GM12872 (cell line): ENCODE measurements around the gene UGT1A6.

ENCODE experiments used
- TF ChIP-seq, protein P1 (sequence below): IDR thresholded peaks from 3 replicates; pipeline ENCODE4 v1.5.1; 2011; ENCODE audit warnings: low read depth, mild to moderate bottlenecking, low read length, moderate library complexity; ENCODE audit not compliant: insufficient read depth

Gene UGT1A6

DNA sequence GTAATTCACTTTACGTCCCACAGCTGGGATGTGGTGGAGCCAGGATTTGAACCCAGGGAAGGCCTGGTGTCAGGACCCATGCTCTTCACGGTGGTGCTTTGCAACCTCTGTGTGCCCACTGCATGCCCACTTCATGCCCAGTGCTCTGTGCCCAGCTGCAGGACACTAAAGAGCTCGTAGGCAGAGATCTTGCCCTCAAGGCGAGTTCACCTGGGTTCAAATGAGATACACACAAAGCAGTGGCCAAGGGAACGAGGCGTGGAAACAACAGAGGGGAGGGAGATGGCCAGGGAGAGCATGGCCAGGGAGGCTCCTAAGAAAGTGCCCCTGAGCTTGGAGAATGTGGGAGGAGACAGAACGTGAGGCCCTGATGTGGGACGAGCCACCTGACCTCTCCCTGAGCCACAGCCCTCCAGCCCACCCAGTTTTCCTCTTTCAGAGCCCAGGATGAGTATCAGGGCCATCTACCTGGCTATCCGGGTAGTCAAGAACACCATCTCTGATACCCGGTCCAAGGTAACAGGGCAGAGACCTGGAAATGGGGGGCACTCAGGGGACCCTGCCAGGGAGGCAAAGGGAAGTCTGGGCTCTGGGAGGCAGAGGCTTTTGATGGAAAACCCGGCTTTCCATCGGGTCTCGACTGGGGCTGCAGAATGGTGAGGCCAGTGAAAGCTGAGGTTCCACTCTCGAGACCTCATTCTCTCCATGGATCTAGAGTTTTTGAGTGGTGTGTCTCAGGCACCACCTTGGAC, 105.8 kb downstream of the UGT1A6 start:
- TF ChIP-seq, protein P1, sequence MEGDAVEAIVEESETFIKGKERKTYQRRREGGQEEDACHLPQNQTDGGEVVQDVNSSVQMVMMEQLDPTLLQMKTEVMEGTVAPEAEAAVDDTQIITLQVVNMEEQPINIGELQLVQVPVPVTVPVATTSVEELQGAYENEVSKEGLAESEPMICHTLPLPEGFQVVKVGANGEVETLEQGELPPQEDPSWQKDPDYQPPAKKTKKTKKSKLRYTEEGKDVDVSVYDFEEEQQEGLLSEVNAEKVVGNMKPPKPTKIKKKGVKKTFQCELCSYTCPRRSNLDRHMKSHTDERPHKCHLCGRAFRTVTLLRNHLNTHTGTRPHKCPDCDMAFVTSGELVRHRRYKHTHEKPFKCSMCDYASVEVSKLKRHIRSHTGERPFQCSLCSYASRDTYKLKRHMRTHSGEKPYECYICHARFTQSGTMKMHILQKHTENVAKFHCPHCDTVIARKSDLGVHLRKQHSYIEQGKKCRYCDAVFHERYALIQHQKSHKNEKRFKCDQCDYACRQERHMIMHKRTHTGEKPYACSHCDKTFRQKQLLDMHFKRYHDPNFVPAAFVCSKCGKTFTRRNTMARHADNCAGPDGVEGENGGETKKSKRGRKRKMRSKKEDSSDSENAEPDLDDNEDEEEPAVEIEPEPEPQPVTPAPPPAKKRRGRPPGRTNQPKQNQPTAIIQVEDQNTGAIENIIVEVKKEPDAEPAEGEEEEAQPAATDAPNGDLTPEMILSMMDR = no peak

DNA sequence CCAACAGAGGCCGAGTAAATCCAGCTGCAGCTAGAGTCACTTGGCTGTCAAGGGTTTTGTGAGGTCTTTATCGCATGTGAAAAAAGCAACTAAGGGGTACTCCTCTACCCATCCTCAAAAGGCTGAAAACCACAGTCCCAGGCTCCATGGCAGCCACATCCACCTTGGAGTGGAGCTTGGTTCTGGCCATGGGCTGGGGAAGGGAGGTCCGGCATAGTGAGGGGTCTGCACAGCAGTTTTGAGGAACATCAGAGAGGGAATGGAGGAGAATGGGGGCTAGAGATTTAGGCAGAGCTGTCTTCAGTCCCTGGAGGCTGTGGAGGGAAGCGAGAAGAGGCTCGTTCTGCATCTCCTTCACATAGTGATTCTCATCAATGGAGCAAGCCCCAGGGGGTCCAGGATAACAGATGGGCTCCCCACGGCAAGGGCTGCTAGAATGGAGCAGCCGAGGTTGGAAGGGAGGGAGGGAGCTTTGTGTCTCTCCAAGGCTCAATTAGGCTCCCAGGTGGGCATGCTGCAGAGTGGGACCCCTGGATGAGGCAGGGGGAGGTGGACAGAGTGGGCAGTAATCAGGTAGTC, 106.5 kb downstream of the UGT1A6 start:
- TF ChIP-seq, protein P1 = no peak

DNA sequence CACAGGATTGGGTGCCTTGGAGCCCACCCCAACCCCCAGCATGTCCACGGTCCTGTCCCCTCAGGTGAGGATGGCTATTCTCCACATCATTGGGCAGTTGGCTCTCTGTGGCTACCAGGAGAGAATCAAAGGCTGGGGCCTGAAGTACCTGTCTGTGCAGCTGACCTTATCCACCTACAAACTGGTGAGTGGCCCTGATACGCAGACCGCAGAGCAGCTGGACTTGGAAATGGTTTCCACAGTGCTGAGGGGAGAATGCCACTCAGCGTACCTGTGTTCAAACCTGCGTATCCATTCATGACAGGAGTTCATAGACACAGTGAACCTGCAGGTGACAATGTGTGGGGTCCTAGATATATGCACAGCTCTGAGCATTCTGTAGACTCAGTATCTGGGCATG, 107.0 kb downstream of the UGT1A6 start:
- TF ChIP-seq, protein P1 = no peak

GRCh38 chr2:233800208-233800607, 107.5 kb downstream of the UGT1A6 start:
- TF ChIP-seq, protein P1 = no peak

DNA sequence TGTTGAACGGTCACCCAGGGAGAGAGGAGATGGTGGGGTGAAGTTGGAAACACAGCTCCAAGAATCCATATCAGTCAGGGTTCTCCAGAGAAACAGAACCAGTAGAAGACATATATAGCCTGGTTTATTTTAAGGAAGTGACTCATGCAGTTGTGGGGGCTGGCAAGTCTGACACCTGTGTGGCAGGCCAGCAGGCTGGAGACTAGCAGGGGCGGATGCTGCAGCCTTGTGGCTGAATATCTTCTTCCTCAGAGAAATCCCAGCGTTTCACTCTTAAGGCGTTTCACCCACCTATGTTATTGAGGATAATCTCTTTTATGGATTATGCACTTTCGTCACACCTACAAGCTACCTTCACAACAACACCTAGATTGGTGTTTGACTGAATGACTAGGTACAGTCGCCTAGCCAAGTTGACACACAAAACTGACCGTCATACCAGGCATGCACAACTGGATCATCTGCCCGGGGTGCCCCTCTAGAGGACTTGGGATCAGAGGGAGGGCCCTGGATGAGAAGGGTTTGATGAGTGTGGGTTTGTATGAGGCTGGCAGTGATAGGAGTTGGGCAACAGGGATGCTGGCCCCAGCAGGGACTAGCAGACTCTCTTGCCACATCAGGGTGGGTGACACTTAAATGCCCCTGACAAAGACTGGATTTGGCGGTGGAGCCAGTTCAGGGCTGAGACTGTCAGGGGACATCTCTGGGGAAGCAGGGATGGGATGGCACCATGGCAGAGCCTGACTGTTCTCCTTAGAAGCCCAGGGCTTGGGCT, 108.9 kb downstream of the UGT1A6 start:
- TF ChIP-seq, protein P1 = no peak

GRCh38 chr2:233802132-233802815, 109.6 kb downstream of the UGT1A6 start:
- TF ChIP-seq, protein P1 = no peak
